Transverse colon (tissue), 4 donors: ENCODE data around the gene DCLK2. TPM values are rescaled to one million over a fixed set of nuclear protein-coding genes. Genes with fewer than 3 reads are reported as not detected.

Experiments
- DNase-seq: peaks from one replicate; pipeline ENCODE4 v3.0.0-alpha.2; 2019
- H3K27ac ChIP-seq, 4 donors: fragments of 200-600 bp; sonication (generic); 2 replicates each; pipeline ENCODE4 v1.5.1; 2016 to 2018; ENCODE audit warnings: inconsistent platforms in 4 of 4
- H3K27me3 ChIP-seq: fragments of 200-600 bp; sonication (generic); 2 replicates; pipeline ENCODE4 v1.5.1; 2017; ENCODE audit warnings: inconsistent platforms
- H3K36me3 ChIP-seq, 4 donors: fragments of 200-600 bp; sonication (generic); 2 replicates each; pipeline ENCODE4 v1.5.1; 2017 to 2019; ENCODE audit warnings: inconsistent platforms in 4 of 4
- H3K4me1 ChIP-seq, 4 donors: fragments of 200-600 bp; sonication (generic); 2 replicates each; pipeline ENCODE4 v1.5.1; 2017 to 2020; ENCODE audit warnings: inconsistent platforms in 4 of 4
- H3K4me3 ChIP-seq, 4 donors: fragments of 200-600 bp; sonication (generic); 1 replicate in 1 of 4; 2 replicates in 3 of 4; pipeline versions ENCODE4 v1.5.1 to v1.6.1; 2017 to 2019; ENCODE audit warnings: inconsistent platforms in 4 of 4
- H3K9me3 ChIP-seq, 2 donors: fragments of 200-600 bp; sonication (generic); 2 replicates each; pipeline ENCODE4 v1.5.1; 2017 to 2019; ENCODE audit warnings: inconsistent platforms in 2 of 2
- EP300 ChIP-seq: sonication (generic); formaldehyde crosslinking; IDR thresholded peaks from one replicate; pipeline ENCODE4 v1.6.1; 2017; ENCODE audit warnings: antibody characterized with exemption, low read depth
- POLR2A ChIP-seq: fragments of 450-650 bp; IDR thresholded peaks from one replicate; pipeline ENCODE4 v1.6.1; 2016; ENCODE audit warnings: antibody characterized with exemption, mild to moderate bottlenecking, moderate library complexity
- POLR2AphosphoS5 ChIP-seq, 3 donors: sonication (generic); formaldehyde crosslinking; IDR thresholded peaks; one replicate each; pipeline ENCODE4 v1.6.1; 2016; ENCODE audit warnings: antibody characterized with exemption in 3 of 3
- WGBS, 2 donors: methylation state at CpG; one replicate each; pipeline ENCODE4 v1.1.5; 2018; ENCODE audit warnings: low coverage in 1 of 2; 5-methylcytosine and 5-hydroxymethylcytosine counted together
- in situ Hi-C, 4 donors: fragments of 200-750 bp; cut with MboI; loops; one replicate each; pipeline versions ENCODE4 v1.15.0 to v1.15.1; 2017; ENCODE audit warnings: low sequenced_read_pairs in 3 of 4, low pct_ligation_motif_present in 1 of 4, low pct_unique_long_range_greater_than_20kb in 1 of 4
- intact Hi-C: fragments of 100-400 bp; cut with DNase I; formaldehyde crosslinking; loops from one replicate; pipeline ENCODE4 v1.15.1; 2023; ENCODE audit warnings: low total_unique reads
- total RNA-seq, 4 donors: library from RNA; depleted of rRNA; stranded (reverse); fragments of >200 nt; gene quantifications; one replicate each; pipeline ENCODE4 v1.1.0, GENCODE V29; 2016
- TF ChIP-seq, protein P1 (sequence below), 5 experiments: fragments of 200-600 bp in 3 of 5; fragments of 450-650 bp in 2 of 5; sonication (generic) in 3 of 5; IDR thresholded peaks; 1 replicate in 2 of 5; 2 replicates in 3 of 5; pipeline ENCODE4 v1.5.1; 2016 to 2017; ENCODE audit warnings: antibody characterized with exemption in 5 of 5, inconsistent platforms in 3 of 5, mild to moderate bottlenecking in 2 of 5, moderate library complexity in 1 of 5

The DCLK2 gene
- total RNA-seq, 4 donors from 2014 or later: 3.3 to 19.5 (median 7.5) TPM

DNA sequence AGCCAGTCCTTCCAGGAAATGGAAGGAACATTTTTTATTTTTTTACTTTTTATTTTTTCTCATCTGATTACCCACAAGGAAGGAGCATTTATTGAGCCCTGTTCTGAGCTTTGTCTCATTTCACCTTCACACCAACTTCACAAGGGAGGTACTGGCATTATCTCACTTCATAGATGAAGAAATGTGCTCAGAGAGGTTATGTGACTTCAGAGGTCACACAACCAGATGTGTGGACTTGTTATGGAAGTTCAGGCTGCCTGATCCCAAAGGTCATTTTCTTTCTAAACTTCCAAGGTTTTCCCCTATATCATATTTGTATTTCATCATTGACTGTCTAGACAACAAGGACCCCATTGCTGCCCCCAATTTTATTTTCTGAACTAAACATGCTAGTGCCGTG is 160.3 kb downstream of the DCLK2 start:
- 85 to 86% methylated on average over 1 of the region's 1 CpG for WGBS, 2 donors
- intact Hi-C loops (loop anchor here (5.0 kb wide), 1 partner anchor 91 kb away; no protein-coding TSS in a partner anchor), in situ Hi-C loops (no loop called here)
- no peak for TF ChIP-seq EP300
- TF ChIP-seq, protein P1, sequence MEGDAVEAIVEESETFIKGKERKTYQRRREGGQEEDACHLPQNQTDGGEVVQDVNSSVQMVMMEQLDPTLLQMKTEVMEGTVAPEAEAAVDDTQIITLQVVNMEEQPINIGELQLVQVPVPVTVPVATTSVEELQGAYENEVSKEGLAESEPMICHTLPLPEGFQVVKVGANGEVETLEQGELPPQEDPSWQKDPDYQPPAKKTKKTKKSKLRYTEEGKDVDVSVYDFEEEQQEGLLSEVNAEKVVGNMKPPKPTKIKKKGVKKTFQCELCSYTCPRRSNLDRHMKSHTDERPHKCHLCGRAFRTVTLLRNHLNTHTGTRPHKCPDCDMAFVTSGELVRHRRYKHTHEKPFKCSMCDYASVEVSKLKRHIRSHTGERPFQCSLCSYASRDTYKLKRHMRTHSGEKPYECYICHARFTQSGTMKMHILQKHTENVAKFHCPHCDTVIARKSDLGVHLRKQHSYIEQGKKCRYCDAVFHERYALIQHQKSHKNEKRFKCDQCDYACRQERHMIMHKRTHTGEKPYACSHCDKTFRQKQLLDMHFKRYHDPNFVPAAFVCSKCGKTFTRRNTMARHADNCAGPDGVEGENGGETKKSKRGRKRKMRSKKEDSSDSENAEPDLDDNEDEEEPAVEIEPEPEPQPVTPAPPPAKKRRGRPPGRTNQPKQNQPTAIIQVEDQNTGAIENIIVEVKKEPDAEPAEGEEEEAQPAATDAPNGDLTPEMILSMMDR (IDR thresholded peaks at IDR 0.05): no peak
- no peak for TF ChIP-seq POLR2A
- TF ChIP-seq POLR2AphosphoS5 (IDR thresholded peaks at IDR 0.05): no peak
- no peaks in the 10 kb centered on the region for H3K27me3 ChIP-seq
- no peak overlapping the region for H3K4me3 ChIP-seq
- DNase-seq: no peak
- peaks cover 0 to 14% (median 2%) of the 10 kb centered on the region in 4 donors for H3K4me1 ChIP-seq
- no peak overlapping the region for H3K27ac ChIP-seq
- no peaks in the 10 kb centered on the region for H3K36me3 ChIP-seq
- H3K9me3 ChIP-seq: no peaks in the 10 kb centered on the region

DNA sequence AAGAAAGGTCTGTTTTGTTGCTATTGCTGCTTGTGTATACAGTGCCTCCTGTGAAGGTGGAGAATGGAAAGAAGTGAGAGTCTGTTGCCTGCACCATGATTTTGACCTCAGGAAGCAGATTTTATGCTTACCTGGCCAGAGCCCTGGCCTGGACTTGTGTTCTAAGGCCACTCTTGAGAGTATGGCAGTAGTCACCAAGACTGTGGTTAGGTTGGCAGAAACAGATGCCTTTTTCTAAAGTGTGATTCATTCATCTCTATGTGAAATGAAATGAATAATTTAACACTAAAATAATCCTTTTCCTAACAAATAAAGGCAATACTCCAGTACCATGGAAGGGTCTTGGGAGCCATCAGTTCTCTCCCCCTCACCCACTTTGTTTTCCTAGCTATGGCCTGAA is 161.8 kb downstream of the DCLK2 start:
- Histone ChIP-seq H3K36me3 (no peaks in the 10 kb centered on the region), H3K9me3 (no peaks in the 10 kb centered on the region), H3K4me1 (peaks cover 0 to 22% (median 5%) of the 10 kb centered on the region in 4 donors), H3K27ac (no peak overlapping the region), H3K27me3 (no peaks in the 10 kb centered on the region), H3K4me3 (no peak overlapping the region)
- intact Hi-C loops: loop anchor here (10.0 kb wide), 1 partner anchor 245 kb away; no protein-coding TSS in a partner anchor
- in situ Hi-C loops: loop anchor here in 2 of 4 donors (10.0 kb wide), 1 partner anchor 235 kb away; no protein-coding TSS in a partner anchor
- TF ChIP-seq POLR2A (no peak), POLR2AphosphoS5 (IDR thresholded peaks at IDR 0.05) (no peak), EP300 (no peak)
- TF ChIP-seq, protein P1 (IDR thresholded peaks at IDR 0.05): no peak
- DNase-seq: no peak

DNA sequence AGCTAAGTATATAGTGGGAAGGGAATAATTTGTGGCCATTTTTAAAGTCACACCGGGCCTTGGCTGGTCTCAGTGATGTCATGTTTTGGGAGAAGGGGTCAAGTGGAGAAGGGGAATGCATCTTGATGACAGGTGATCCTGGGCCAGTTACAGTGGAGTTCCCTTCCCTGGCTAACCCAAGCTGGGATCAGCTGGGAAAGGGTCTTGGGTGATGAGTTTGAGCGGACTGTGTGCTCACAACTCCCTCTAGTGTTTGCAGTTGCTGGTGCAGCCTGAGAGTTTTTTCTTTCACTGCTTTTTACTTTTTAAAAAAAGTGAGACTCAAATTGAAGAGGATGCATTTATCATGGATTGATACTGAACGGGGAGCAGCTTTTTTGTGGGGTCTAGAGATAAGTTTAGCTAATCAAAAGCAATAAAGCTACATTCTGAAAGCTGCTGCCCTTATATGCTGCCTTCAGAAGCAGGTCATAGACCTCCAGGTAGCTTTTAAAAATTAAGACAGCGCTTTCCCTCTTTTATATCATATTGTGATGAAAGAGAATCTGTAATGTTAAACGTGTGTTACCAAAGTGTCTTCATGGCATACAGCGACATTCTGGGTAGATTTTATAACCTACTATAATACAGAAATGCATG is 164.7 kb downstream of the DCLK2 start:
- no peaks in the 10 kb centered on the region for H3K36me3 ChIP-seq
- WGBS, 2 donors: 53 to 57% methylated on average over 6 of the region's 6 CpGs
- H3K9me3 ChIP-seq: no peaks in the 10 kb centered on the region
- intact Hi-C loops: loop anchor here (10.0 kb wide), 1 partner anchor 248 kb away; no protein-coding TSS in a partner anchor
- in situ Hi-C loops: loop anchor here in 2 of 4 donors (10.0 kb wide), 1 partner anchor 238 kb away; no protein-coding TSS in a partner anchor
- TF ChIP-seq, protein P1 (IDR thresholded peaks at IDR 0.05): peak; percentile 72 to 87 (median 84)
- TF ChIP-seq EP300: no peak
- no peak for DNase-seq
- no peak overlapping the region for H3K27ac ChIP-seq
- no peak overlapping the region for H3K4me3 ChIP-seq
- peaks cover 0 to 10% (median 2%) of the 10 kb centered on the region in 4 donors for H3K4me1 ChIP-seq
- H3K27me3 ChIP-seq: no peaks in the 10 kb centered on the region

DNA sequence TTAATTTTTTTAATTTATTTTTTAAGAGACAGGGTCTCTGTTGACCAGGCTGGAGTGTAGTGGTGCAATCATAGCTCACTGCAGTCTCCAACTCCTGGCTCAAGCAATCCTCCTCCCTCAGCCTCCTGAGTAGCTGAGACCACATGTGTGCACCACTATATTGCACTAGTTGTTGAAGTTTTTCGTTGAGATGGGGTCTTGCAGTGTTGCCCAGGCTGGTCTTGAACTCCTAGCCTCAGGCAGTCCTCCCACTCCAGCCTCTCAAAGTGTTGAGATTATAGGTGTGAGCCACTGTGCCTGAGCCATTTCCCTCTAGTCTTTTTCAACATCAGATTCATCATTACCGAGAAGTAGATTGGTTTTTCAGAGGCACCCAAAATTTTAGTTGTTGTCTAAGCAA is 165.7 kb downstream of the DCLK2 start:
- Histone ChIP-seq H3K4me1 (peaks cover 0 to 10% (median 2%) of the 10 kb centered on the region in 4 donors), H3K4me3 (no peak overlapping the region), H3K36me3 (no peaks in the 10 kb centered on the region), H3K27ac (no peak overlapping the region), H3K27me3 (no peaks in the 10 kb centered on the region), H3K9me3 (no peaks in the 10 kb centered on the region)
- in situ Hi-C loops (loop anchor here in 2 of 4 donors (10.0 kb wide), 1 partner anchor 239 kb away; no protein-coding TSS in a partner anchor), intact Hi-C loops (loop anchor here (10.0 kb wide), 1 partner anchor 249 kb away; no protein-coding TSS in a partner anchor)
- DNase-seq: no peak
- WGBS, 2 donors: 94 to 100% methylated on average over 1 to 2 of the region's 2 CpGs
- TF ChIP-seq POLR2A (no peak), POLR2AphosphoS5 (IDR thresholded peaks at IDR 0.05) (no peak), EP300 (no peak)
- TF ChIP-seq, protein P1 (IDR thresholded peaks at IDR 0.05): no peak
